ENCODE data around the gene ARAP3.

DNA sequence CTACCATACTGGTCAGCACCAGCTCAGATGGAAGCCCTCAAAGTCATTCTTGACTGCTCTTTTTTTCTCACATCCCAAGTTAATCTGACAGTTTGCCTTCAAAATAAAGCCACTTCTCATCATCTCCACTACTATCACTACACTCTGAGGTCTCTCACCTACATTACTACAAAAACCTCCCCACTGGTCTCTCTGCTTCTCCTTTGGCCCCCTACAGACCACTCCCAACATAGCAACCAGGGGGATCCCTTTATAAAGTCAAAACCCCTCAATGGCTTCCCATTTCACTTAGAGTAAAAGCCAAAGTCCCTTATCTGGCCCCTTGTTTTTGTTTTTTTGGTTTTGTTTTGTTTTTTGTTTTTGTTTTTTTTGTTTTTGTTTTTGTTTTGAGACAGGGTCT is 4.6 kb downstream of the ARAP3 start:
- TF ChIP-seq CTCF (IDR thresholded peaks at IDR 0.05) (no peak), POLR2AphosphoS5 (IDR thresholded peaks at IDR 0.05; ENCODE audit: low read depth, low read length) (no peak), TCF7L2 (IDR thresholded peaks at IDR 0.05; ENCODE audit: low read depth, low read length) (no peak), SIN3A (IDR thresholded peaks at IDR 0.05; ENCODE audit: borderline replicate concordance, insufficient read depth, low read depth, low read length) (no peak)
- TF ChIP-seq, protein P1, sequence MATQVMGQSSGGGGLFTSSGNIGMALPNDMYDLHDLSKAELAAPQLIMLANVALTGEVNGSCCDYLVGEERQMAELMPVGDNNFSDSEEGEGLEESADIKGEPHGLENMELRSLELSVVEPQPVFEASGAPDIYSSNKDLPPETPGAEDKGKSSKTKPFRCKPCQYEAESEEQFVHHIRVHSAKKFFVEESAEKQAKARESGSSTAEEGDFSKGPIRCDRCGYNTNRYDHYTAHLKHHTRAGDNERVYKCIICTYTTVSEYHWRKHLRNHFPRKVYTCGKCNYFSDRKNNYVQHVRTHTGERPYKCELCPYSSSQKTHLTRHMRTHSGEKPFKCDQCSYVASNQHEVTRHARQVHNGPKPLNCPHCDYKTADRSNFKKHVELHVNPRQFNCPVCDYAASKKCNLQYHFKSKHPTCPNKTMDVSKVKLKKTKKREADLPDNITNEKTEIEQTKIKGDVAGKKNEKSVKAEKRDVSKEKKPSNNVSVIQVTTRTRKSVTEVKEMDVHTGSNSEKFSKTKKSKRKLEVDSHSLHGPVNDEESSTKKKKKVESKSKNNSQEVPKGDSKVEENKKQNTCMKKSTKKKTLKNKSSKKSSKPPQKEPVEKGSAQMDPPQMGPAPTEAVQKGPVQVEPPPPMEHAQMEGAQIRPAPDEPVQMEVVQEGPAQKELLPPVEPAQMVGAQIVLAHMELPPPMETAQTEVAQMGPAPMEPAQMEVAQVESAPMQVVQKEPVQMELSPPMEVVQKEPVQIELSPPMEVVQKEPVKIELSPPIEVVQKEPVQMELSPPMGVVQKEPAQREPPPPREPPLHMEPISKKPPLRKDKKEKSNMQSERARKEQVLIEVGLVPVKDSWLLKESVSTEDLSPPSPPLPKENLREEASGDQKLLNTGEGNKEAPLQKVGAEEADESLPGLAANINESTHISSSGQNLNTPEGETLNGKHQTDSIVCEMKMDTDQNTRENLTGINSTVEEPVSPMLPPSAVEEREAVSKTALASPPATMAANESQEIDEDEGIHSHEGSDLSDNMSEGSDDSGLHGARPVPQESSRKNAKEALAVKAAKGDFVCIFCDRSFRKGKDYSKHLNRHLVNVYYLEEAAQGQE (IDR thresholded peaks at IDR 0.05; ENCODE audit: insufficient read depth in 1 of 2, low read depth in 2 of 2, low read length in 1 of 2) = no peak
